WI38 (cell line): ENCODE results near the gene CNKSR3.

ENCODE experiments used
- H3K4me3 ChIP-seq: 2 replicates; pipeline ENCODE4 v1.5.1; 2011; ENCODE audit warnings: low read depth, mild to moderate bottlenecking, control low read depth, low read length
- CTCF ChIP-seq: IDR thresholded peaks from 2 replicates; pipeline ENCODE4 v1.5.1; 2012; ENCODE audit warnings: low read depth, mild to moderate bottlenecking, control low read depth, low read length

CNKSR3 gene

GRCh38 chr6:154479771-154480639, 30.5 kb downstream of the CNKSR3 start:
- TF ChIP-seq CTCF, result no peak
- H3K4me3 ChIP-seq, result peak overlapping the region; percentile 29

- H3K4me3 ChIP-seq, result peak overlapping the region; percentile 29
- TF ChIP-seq CTCF, result no peak
Measured at GRCh38 chr6:154479351-154479769, 31.1 kb downstream of the CNKSR3 start.

GRCh38 chr6:154478701-154479060, 31.8 kb downstream of the CNKSR3 start:
- no peak for TF ChIP-seq CTCF
- H3K4me3 ChIP-seq, result peak overlapping the region; percentile 29

GRCh38 chr6:154478021-154478700, 32.3 kb downstream of the CNKSR3 start:
- no peak for TF ChIP-seq CTCF
- no peak overlapping the region for H3K4me3 ChIP-seq

GRCh38 chr6:154476494-154476893, 34.0 kb downstream of the CNKSR3 start:
- H3K4me3 ChIP-seq, result no peak overlapping the region
- no peak for TF ChIP-seq CTCF

GRCh38 chr6:154474648-154475428, 35.6 kb downstream of the CNKSR3 start:
- no peak for TF ChIP-seq CTCF
- no peak overlapping the region for H3K4me3 ChIP-seq
